HEK293 (cell line): ENCODE measurements around the gene ATP7A.
"Not testable (repeated sequence)": the region's sequence is repeated elsewhere in the genome, so short reads cannot be mapped to it uniquely, and the experiment has no call there.

Source experiments
- CTCF ChIA-PET: fragments of 350-600 bp; formaldehyde crosslinking; extraction: SDS; loops from one replicate; lab custom pipeline; 2021; ENCODE audit warnings: antibody characterized with exemption; lab: Yijun Ruan, JAX
- POLR2A ChIA-PET: fragments of 300-600 bp; formaldehyde crosslinking; extraction: SDS; loops from one replicate; lab custom pipeline; 2020; ENCODE audit warnings: antibody characterized with exemption, inconsistent platforms; lab: Yijun Ruan, JAX
- H3K27ac ChIP-seq: fragments of 200-500 bp; sonication (Bioruptor generic); 2 replicates; pipeline ENCODE4 v1.5.1; 2014; ENCODE audit warnings: low read depth, low read length, control low read depth, inconsistent platforms; ENCODE audit errors: extremely low read depth
- H3K36me3 ChIP-seq, 2 experiments: fragments of 200-500 bp in 1 of 2; sonication (Bioruptor generic) in 1 of 2; 1 replicate in 1 of 2; 2 replicates in 1 of 2; pipeline ENCODE4 v1.5.1; 2014 to 2017; ENCODE audit warnings: inconsistent platforms in 2 of 2, low read length in 2 of 2; ENCODE audit not compliant: control insufficient read depth in 2 of 2, insufficient read depth in 1 of 2
- H3K4me1 ChIP-seq: fragments of 200-500 bp; sonication (Bioruptor generic); 2 replicates; pipeline ENCODE4 v1.5.1; 2014; ENCODE audit warnings: mild to moderate bottlenecking, low read length, inconsistent platforms; ENCODE audit not compliant: control insufficient read depth, insufficient read depth
- H3K4me3 ChIP-seq: 2 replicates; pipeline ENCODE4 v1.5.1; 2011; ENCODE audit warnings: low read depth, mild to moderate bottlenecking, control low read depth, low read length, moderate library complexity
- H3K9me3 ChIP-seq: fragments of 200-500 bp; sonication (Bioruptor generic); 2 replicates; pipeline ENCODE4 v1.5.1; 2014; ENCODE audit warnings: low read depth, low read length, inconsistent platforms; ENCODE audit not compliant: control insufficient read depth, insufficient read depth
- BCL11A ChIP-seq: fragments of 450-650 bp; formaldehyde crosslinking; IDR thresholded peaks from 2 replicates; pipeline ENCODE4 v1.5.1; 2016; ENCODE audit warnings: low read depth, missing biosample characterization, missing genetic modification characterization
- KLF1 ChIP-seq: fragments of 450-650 bp; formaldehyde crosslinking; IDR thresholded peaks from 2 replicates; pipeline ENCODE4 v1.5.1; 2016; ENCODE audit warnings: missing biosample characterization, missing genetic modification characterization
- PRDM4 ChIP-seq: fragments of 450-650 bp; formaldehyde crosslinking; IDR thresholded peaks from 2 replicates; pipeline ENCODE4 v1.5.1; 2017; ENCODE audit warnings: missing biosample characterization, missing genetic modification characterization
- SCRT1 ChIP-seq: fragments of 450-650 bp; formaldehyde crosslinking; IDR thresholded peaks from 2 replicates; pipeline ENCODE4 v1.5.1; 2016; ENCODE audit warnings: missing biosample characterization, missing genetic modification characterization, borderline replicate concordance
- SCRT2 ChIP-seq: fragments of 450-650 bp; formaldehyde crosslinking; IDR thresholded peaks from 2 replicates; pipeline ENCODE4 v1.5.1; 2016; ENCODE audit warnings: missing biosample characterization, missing genetic modification characterization
- ZBTB48 ChIP-seq: fragments of 450-650 bp; formaldehyde crosslinking; IDR thresholded peaks from 2 replicates; pipeline ENCODE4 v1.5.1; 2016; ENCODE audit warnings: missing biosample characterization, missing genetic modification characterization
- ZNF146 ChIP-seq: fragments of 450-650 bp; formaldehyde crosslinking; IDR thresholded peaks from 2 replicates; pipeline ENCODE4 v1.5.1; 2016; ENCODE audit warnings: missing biosample characterization, missing genetic modification characterization
- ZNF155 ChIP-seq: fragments of 450-650 bp; formaldehyde crosslinking; IDR thresholded peaks from 2 replicates; pipeline ENCODE4 v1.5.1; 2016; ENCODE audit warnings: missing biosample characterization, missing genetic modification characterization
- ZNF292 ChIP-seq: fragments of 450-650 bp; formaldehyde crosslinking; IDR thresholded peaks from 2 replicates; pipeline ENCODE4 v1.5.1; 2016; ENCODE audit warnings: low read depth, missing biosample characterization, missing genetic modification characterization, borderline replicate concordance
- ZNF366 ChIP-seq: fragments of 450-650 bp; formaldehyde crosslinking; conservative IDR thresholded peaks from 2 replicates; pipeline ENCODE4 v1.5.1; 2016; ENCODE audit warnings: missing biosample characterization, missing genetic modification characterization
- ZNF394 ChIP-seq: fragments of 450-650 bp; formaldehyde crosslinking; IDR thresholded peaks from 2 replicates; pipeline ENCODE4 v1.5.1; 2016; ENCODE audit warnings: missing biosample characterization, missing genetic modification characterization, mild to moderate bottlenecking, moderate library complexity, borderline replicate concordance
- ZNF488 ChIP-seq: fragments of 450-650 bp; formaldehyde crosslinking; IDR thresholded peaks from 2 replicates; pipeline ENCODE4 v1.5.1; 2016; ENCODE audit warnings: missing biosample characterization, missing genetic modification characterization
- ZNF670 ChIP-seq: fragments of 450-650 bp; formaldehyde crosslinking; IDR thresholded peaks from 2 replicates; pipeline ENCODE4 v1.5.1; 2016; ENCODE audit warnings: missing biosample characterization, missing genetic modification characterization, low read depth
- ZNF677 ChIP-seq: fragments of 450-650 bp; IDR thresholded peaks from 2 replicates; pipeline ENCODE4 v1.5.0; 2018; ENCODE audit warnings: missing biosample characterization, mild to moderate bottlenecking, missing genetic modification characterization, moderate library complexity
- ZNF830 ChIP-seq: fragments of 450-650 bp; IDR thresholded peaks from 2 replicates; pipeline ENCODE4 v1.5.0; 2018; ENCODE audit warnings: missing biosample characterization, missing genetic modification characterization, low read depth, mild to moderate bottlenecking, moderate library complexity
- TF ChIP-seq, protein P1 (sequence below): fragments of 450-650 bp; formaldehyde crosslinking; IDR thresholded peaks from 2 replicates; pipeline ENCODE4 v1.5.1; 2016; ENCODE audit warnings: missing biosample characterization, missing genetic modification characterization
- TF ChIP-seq, protein P2 (sequence below): fragments of 450-650 bp; formaldehyde crosslinking; IDR thresholded peaks from 2 replicates; pipeline ENCODE4 v1.5.1; 2016; ENCODE audit warnings: missing biosample characterization, missing genetic modification characterization
- TF ChIP-seq, protein P3 (sequence below): fragments of 450-650 bp; formaldehyde crosslinking; IDR thresholded peaks from 2 replicates; pipeline ENCODE4 v1.5.1; 2016; ENCODE audit warnings: missing biosample characterization, missing genetic modification characterization

Gene ATP7A

DNA sequence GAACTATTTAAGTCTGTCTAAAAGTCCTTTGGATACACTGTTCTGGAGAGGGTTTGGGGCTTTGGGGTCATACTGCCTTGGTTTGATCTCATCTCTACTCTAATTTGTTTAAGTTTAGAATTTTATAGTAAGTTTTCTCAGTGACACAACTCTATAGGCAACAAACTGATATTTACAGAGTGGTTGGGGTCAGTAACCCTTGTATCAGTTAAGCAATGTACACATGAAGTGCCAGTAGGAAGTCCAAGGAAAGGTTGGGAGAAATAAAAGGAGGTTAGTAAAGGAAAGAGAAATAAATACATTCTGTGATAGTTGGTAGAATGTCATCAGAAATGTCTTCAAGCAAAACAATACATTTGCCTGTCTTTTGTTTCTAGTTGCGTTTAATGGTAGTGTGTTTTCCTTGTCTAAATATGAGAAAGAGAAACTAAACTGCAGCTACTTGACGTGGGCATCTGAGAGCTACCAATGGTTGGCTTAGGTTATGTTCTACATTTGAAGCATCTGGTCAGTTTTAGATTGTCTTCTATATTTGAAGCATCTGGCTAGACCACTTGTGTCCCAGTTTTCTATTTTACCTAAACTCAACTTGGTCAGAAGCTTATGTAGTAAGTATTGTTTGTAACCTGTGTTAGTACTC is 6.9 kb downstream of the ATP7A start (continued):
- TF ChIP-seq, protein P1, sequence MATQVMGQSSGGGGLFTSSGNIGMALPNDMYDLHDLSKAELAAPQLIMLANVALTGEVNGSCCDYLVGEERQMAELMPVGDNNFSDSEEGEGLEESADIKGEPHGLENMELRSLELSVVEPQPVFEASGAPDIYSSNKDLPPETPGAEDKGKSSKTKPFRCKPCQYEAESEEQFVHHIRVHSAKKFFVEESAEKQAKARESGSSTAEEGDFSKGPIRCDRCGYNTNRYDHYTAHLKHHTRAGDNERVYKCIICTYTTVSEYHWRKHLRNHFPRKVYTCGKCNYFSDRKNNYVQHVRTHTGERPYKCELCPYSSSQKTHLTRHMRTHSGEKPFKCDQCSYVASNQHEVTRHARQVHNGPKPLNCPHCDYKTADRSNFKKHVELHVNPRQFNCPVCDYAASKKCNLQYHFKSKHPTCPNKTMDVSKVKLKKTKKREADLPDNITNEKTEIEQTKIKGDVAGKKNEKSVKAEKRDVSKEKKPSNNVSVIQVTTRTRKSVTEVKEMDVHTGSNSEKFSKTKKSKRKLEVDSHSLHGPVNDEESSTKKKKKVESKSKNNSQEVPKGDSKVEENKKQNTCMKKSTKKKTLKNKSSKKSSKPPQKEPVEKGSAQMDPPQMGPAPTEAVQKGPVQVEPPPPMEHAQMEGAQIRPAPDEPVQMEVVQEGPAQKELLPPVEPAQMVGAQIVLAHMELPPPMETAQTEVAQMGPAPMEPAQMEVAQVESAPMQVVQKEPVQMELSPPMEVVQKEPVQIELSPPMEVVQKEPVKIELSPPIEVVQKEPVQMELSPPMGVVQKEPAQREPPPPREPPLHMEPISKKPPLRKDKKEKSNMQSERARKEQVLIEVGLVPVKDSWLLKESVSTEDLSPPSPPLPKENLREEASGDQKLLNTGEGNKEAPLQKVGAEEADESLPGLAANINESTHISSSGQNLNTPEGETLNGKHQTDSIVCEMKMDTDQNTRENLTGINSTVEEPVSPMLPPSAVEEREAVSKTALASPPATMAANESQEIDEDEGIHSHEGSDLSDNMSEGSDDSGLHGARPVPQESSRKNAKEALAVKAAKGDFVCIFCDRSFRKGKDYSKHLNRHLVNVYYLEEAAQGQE (tag by site-specific recombination): no peak
- TF ChIP-seq ZBTB48 (tag by site-specific recombination) (no peak), KLF1 (no peak)
- TF ChIP-seq, all 188 proteins: peak for 0

DNA sequence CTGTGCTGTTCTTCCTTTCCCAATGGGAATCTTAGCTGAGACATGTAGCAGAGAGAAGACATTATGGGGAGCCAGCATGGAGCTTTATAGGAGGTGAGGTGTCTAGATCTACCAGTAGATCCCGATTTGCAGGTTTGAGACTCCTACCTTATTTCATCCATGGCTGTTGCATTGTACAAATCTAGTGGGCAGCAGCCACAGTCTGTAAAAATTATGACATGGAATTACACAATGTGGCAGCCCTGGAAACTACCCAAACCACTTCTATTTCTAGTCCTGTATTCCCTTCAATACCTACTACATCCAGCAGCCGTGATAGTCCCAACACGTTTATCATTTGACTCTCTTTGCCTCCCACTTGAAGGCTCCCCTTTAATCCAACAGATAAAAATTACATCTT is 8.1 kb downstream of the ATP7A start:
- Histone ChIP-seq H3K36me3 (no peaks in the 10 kb centered on the region; a peak in 1 of 3 replicates), H3K4me1 (no peaks in the 10 kb centered on the region), H3K4me3 (no peak overlapping the region), H3K9me3 (no peaks in the 10 kb centered on the region; the same call in 1 of the 2 replicates), H3K27ac (no peak overlapping the region)
- POLR2A ChIA-PET: interaction anchor here (1.2 kb wide), 1 partner anchor 12 kb away, joined by 3 read pairs; no protein-coding TSS in a partner anchor
- CTCF ChIA-PET: interaction anchor here (0.6 kb wide), 1 partner anchor 303 kb away, joined by 4 read pairs; no protein-coding TSS in a partner anchor
- TF ChIP-seq PRDM4 (tag by site-specific recombination): peak; percentile 47; the same call in 1 of the 2 replicates
- TF ChIP-seq ZNF394 (tag by site-specific recombination): no peak

DNA sequence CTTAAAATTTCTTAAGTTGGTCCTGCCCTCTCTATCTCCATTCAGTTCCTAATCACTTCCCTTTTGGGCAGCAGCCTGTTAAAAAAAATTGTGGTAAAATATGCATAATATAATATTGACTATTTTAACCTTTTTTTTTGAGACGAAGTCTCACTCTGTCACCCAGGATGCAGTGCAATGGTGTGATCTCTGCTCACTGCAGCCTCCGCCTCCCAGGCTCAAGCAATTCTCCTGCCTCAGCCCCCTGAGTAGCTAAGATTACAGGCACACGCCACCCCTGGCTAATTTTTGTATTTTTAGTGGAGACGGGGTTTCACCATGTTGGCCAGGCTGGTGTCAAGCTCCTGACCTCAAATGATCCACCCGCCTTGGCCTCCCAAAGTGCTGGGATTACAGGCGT is 8.9 kb downstream of the ATP7A start:
- CTCF ChIA-PET: interaction anchor here (0.7 kb wide), 1 partner anchor 10 kb away, joined by 3 read pairs; no protein-coding TSS in a partner anchor
- H3K36me3 ChIP-seq, H3K27ac ChIP-seq, H3K4me1 ChIP-seq, H3K4me3 ChIP-seq, POLR2A ChIA-PET, H3K9me3 ChIP-seq: not testable (repeated sequence)

- no peak for TF ChIP-seq SCRT2 (tag by site-specific recombination)
- no peak for TF ChIP-seq ZNF155 (tag by site-specific recombination)
- TF ChIP-seq ZNF488 (tag by site-specific recombination): no peak
- no peak for TF ChIP-seq ZNF670 (tag by site-specific recombination)
- no peak for TF ChIP-seq SCRT1 (tag by site-specific recombination)
- TF ChIP-seq BCL11A (tag by site-specific recombination): no peak
- TF ChIP-seq ZNF292 (tag by site-specific recombination): no peak
- TF ChIP-seq ZNF677: no peak
- TF ChIP-seq, protein P2, sequence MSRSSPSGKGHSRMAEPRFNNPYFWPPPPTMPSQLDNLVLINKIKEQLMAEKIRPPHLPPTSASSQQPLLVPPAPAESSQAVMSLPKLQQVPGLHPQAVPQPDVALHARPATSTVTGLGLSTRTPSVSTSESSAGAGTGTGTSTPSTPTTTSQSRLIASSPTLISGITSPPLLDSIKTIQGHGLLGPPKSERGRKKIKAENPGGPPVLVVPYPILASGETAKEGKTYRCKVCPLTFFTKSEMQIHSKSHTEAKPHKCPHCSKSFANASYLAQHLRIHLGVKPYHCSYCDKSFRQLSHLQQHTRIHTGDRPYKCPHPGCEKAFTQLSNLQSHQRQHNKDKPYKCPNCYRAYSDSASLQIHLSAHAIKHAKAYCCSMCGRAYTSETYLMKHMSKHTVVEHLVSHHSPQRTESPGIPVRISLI (tag by site-specific recombination): no peak
- TF ChIP-seq, protein P3, sequence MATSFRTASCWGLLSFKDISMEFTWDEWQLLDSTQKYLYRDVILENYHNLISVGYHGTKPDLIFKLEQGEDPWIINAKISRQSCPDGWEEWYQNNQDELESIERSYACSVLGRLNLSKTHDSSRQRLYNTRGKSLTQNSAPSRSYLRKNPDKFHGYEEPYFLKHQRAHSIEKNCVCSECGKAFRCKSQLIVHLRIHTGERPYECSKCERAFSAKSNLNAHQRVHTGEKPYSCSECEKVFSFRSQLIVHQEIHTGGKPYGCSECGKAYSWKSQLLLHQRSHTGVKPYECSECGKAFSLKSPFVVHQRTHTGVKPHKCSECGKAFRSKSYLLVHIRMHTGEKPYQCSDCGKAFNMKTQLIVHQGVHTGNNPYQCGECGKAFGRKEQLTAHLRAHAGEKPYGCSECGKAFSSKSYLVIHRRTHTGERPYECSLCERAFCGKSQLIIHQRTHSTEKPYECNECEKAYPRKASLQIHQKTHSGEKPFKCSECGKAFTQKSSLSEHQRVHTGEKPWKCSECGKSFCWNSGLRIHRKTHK: no peak
- TF ChIP-seq ZNF146 (tag by site-specific recombination): no peak
- TF ChIP-seq ZNF830 (tag by site-specific recombination): no peak
- TF ChIP-seq ZNF366: no peak
- ChIA-PET POLR2A (no interaction called here), CTCF (no interaction called here)
Observed at GRCh38 chrX:77922787-77923186, 12.3 kb downstream of the ATP7A start.

More at GRCh38 chrX:77922787-77923186, 12.3 kb downstream of the ATP7A start:
- Histone ChIP-seq H3K4me3 (no peak overlapping the region), H3K36me3 (no peaks in the 10 kb centered on the region), H3K9me3 (no peaks in the 10 kb centered on the region; the same call in 1 of the 2 replicates), H3K4me1 (no peaks in the 10 kb centered on the region; the same call in 1 of the 2 replicates), H3K27ac (no peak overlapping the region)
